Measurements from ENCODE around the gene EVI5.

- TF ChIP-seq, protein P1, sequence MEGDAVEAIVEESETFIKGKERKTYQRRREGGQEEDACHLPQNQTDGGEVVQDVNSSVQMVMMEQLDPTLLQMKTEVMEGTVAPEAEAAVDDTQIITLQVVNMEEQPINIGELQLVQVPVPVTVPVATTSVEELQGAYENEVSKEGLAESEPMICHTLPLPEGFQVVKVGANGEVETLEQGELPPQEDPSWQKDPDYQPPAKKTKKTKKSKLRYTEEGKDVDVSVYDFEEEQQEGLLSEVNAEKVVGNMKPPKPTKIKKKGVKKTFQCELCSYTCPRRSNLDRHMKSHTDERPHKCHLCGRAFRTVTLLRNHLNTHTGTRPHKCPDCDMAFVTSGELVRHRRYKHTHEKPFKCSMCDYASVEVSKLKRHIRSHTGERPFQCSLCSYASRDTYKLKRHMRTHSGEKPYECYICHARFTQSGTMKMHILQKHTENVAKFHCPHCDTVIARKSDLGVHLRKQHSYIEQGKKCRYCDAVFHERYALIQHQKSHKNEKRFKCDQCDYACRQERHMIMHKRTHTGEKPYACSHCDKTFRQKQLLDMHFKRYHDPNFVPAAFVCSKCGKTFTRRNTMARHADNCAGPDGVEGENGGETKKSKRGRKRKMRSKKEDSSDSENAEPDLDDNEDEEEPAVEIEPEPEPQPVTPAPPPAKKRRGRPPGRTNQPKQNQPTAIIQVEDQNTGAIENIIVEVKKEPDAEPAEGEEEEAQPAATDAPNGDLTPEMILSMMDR (IDR thresholded peaks at IDR 0.05), result no peak
- no peak for TF ChIP-seq POLR2A (IDR thresholded peaks at IDR 0.05)
These were observed 13.1 kb upstream of the EVI5 start for GRCh38 chr1:92797961-92798360.

Data from thyroid gland (tissue), 4 donors.